HG03060 (cell line): ENCODE results near the gene ABLIM3.

Experiments
- ATAC-seq: cut with Tn5 transposase; IDR thresholded peaks from one replicate; pipeline ENCODE4 v1.9.1; 2021; ENCODE audit warnings: low read depth, moderate number of reproducible peaks; ENCODE audit not compliant: unreplicated experiment

The ABLIM3 gene

GRCh38 chr5:149274939-149275338 is 133.6 kb downstream of the ABLIM3 start:
- ATAC-seq = no peak

- ATAC-seq = no peak
Observed at GRCh38 chr5:149277801-149278200, 136.5 kb downstream of the ABLIM3 start.

GRCh38 chr5:149278451-149279210 is 137.3 kb downstream of the ABLIM3 start:
- ATAC-seq = no peak

- ATAC-seq = no peak
Observed at GRCh38 chr5:149279661-149280060, 138.4 kb downstream of the ABLIM3 start.

GRCh38 chr5:149280124-149280523 is 138.8 kb downstream of the ABLIM3 start:
- no peak for ATAC-seq

GRCh38 chr5:149280802-149281201 is 139.5 kb downstream of the ABLIM3 start:
- ATAC-seq = no peak

- no peak for ATAC-seq
Observed at GRCh38 chr5:149282027-149282965, 141.0 kb downstream of the ABLIM3 start.

- no peak for ATAC-seq
Observed at GRCh38 chr5:149282966-149283332, 141.7 kb downstream of the ABLIM3 start.

- ATAC-seq = no peak
Observed at GRCh38 chr5:149283626-149284480, 142.6 kb downstream of the ABLIM3 start.

GRCh38 chr5:149284501-149284900 is 143.2 kb downstream of the ABLIM3 start:
- no peak for ATAC-seq

- no peak for ATAC-seq
Observed at GRCh38 chr5:149285153-149285552, 143.9 kb downstream of the ABLIM3 start.

GRCh38 chr5:149288436-149288835 is 147.1 kb downstream of the ABLIM3 start:
- ATAC-seq = no peak

GRCh38 chr5:149289301-149289700 is 148.0 kb downstream of the ABLIM3 start:
- ATAC-seq = no peak

GRCh38 chr5:149294872-149295829 is 153.9 kb downstream of the ABLIM3 start:
- no peak for ATAC-seq

GRCh38 chr5:149297340-149298025 is 156.2 kb downstream of the ABLIM3 start:
- ATAC-seq = no peak

GRCh38 chr5:149298163-149298562 is 156.9 kb downstream of the ABLIM3 start:
- no peak for ATAC-seq

- no peak for ATAC-seq
Observed at GRCh38 chr5:149298842-149299404, 157.6 kb downstream of the ABLIM3 start.

- no peak for ATAC-seq
Observed at GRCh38 chr5:149299451-149300054, 158.3 kb downstream of the ABLIM3 start.
